Suprapubic skin (tissue), 4 donors: Measurements from ENCODE around the gene CRISP1.

Experiments
- CTCF ChIP-seq, 2 donors: fragments of 200-600 bp in 1 of 2; fragments of 450-650 bp in 1 of 2; sonication (generic) in 1 of 2; IDR thresholded peaks; one replicate each; pipeline ENCODE4 v1.5.1; 2016 to 2019; ENCODE audit warnings: antibody characterized with exemption in 2 of 2, mild to moderate bottlenecking in 1 of 2, moderate library complexity in 1 of 2
- POLR2A ChIP-seq, 2 donors: fragments of 450-650 bp; IDR thresholded peaks; one replicate each; pipeline ENCODE4 v1.6.1; 2017; ENCODE audit warnings: antibody characterized with exemption in 2 of 2, mild to moderate bottlenecking in 2 of 2, moderate library complexity in 2 of 2
- POLR2AphosphoS5 ChIP-seq, 3 donors: sonication (generic); formaldehyde crosslinking; IDR thresholded peaks; one replicate each; pipeline ENCODE4 v1.6.1; 2017; ENCODE audit warnings: antibody characterized with exemption in 3 of 3

- TF ChIP-seq CTCF (IDR thresholded peaks at IDR 0.05) = no peak
- no peak for TF ChIP-seq POLR2A (IDR thresholded peaks at IDR 0.05)
- TF ChIP-seq POLR2AphosphoS5 (IDR thresholded peaks at IDR 0.05) = no peak
Measured at GRCh38 chr6:49852975-49853374, 13.4 kb downstream of the CRISP1 start.
